NCI-H2171 (cell line): Measurements from ENCODE around the gene KIZ.
"Not testable (repeated sequence)": the region's sequence is repeated elsewhere in the genome, so short reads cannot be mapped to it uniquely, and the experiment has no call there.

Source experiments
- DNase-seq: peaks from one replicate; lab custom pipeline; 2025; lab: John Stamatoyannopoulos, UW

KIZ gene

DNA sequence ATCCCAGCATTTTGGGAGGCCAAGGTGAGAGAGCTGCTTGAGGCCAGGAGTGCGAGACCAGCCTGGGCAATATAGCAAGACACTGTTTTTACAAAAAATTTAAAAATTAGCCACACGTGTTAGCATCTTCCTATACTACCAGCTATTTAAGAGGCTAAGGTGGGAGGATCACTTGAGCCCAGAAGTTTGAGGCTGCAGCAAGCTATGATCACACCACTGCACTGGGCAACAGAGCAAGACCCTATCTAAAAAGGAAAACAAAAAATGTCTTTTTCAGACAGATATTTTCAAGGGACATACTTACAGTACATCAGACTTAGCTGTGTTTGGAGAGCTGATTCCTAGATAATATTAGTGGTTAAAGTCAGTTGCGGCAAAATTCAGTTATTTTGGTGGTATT, 104.3 kb downstream of the KIZ start:
- no peak for DNase-seq

DNA sequence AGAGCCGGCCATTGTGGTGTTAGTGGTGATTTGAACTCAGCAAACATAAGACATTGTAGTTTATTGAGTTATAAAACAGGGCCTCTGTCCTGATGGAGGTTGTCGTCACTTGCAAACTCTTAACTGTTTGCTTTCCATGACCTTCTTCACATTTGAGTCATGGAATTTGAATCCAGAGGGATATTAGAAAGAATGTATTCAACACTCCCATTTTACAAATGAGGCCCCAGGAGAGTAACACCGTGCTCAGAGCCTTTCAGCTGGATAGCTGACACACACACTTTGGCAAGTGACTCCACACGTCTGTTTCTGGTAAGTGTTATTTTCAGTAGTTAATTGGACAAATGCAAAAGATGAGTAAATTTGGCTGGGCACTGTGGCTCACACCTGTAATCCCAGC, 104.8 kb downstream of the KIZ start:
- DNase-seq = no peak

DNA sequence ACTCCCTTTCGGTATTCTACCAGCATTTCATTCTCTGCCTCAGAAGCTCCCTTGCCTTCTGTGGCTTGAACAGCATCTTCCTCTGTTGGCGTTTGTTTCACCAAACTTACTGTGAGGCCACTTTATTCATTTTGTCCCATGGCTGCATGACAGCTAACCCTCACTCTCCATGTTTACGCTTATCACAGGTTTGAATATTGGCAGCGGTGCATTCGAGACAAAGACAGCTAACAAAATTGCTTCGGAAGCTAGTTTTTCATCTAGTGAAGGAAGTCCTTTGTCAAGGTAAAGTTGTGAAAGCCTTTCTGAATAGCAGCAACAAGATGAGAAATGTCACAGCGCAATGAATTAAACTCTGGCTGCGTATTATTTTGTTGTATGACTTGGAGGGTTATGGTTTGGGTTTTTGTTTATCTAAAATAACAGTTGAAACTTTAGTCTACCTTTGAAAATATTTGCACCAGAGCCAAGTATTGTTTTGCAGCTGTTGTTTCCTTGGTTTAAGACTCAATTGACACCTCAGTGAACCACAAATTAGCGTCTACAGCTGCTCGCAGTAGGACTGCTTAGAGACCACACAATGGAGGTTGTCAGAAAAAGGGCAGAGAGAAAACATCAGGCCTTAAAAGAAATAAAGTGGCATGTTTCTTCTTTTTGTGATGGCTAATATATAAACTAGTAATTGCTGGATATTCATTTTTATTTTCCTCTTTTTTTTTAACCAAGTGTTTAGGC, 106.8 kb downstream of the KIZ start:
- no peak for DNase-seq

DNA sequence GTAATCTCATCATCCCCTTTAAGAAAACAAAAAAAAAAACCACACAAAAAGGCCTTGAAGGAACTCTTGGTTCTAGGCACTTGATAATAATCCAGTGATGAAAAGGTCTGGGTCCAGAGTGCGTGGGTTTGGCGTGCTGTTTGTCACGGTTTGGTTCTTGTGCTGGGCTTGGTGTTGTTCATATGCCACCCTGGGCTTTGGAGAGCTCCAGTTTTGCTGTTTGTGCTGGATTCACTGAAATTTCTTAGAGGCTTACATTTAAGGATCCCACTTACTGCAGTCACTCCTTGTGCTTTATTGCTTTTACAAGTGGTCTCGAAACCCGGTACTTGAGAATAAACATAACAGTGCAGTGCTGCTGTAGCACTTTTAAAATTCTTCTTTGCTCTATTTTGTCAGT, 108.4 kb downstream of the KIZ start:
- DNase-seq = no peak

DNA sequence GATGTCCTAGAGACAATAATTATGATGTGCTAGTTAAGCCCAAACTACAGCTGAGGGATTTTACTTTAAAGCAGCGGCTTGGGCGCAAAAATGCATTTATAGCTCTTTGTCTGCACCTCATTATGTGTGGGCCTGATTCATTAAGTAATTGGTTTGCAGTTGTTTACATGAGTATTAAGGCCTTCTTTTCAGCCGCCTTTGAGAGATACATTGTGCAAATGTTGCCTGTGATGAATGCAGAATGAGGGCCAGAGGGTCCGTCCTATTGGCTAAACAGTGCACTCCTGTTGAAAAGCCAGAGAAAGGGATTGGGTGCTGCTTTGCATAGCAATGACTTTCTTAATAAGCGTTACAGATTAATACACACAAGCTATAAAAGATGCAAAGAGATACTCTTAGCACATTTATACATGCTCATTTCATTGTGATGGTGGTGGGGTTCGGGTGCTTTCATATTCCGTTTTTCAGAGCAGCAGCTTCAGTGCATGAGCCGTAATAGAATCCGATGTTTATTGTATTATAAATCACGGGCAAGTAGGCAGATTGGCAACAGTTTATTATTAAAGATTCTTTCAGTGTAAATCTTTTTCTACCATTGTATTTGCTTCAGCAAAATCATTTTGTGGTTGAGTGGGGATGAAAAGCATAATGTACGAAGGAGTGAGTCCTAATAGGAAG, 109.1 kb downstream of the KIZ start:
- DNase-seq = no peak

DNA sequence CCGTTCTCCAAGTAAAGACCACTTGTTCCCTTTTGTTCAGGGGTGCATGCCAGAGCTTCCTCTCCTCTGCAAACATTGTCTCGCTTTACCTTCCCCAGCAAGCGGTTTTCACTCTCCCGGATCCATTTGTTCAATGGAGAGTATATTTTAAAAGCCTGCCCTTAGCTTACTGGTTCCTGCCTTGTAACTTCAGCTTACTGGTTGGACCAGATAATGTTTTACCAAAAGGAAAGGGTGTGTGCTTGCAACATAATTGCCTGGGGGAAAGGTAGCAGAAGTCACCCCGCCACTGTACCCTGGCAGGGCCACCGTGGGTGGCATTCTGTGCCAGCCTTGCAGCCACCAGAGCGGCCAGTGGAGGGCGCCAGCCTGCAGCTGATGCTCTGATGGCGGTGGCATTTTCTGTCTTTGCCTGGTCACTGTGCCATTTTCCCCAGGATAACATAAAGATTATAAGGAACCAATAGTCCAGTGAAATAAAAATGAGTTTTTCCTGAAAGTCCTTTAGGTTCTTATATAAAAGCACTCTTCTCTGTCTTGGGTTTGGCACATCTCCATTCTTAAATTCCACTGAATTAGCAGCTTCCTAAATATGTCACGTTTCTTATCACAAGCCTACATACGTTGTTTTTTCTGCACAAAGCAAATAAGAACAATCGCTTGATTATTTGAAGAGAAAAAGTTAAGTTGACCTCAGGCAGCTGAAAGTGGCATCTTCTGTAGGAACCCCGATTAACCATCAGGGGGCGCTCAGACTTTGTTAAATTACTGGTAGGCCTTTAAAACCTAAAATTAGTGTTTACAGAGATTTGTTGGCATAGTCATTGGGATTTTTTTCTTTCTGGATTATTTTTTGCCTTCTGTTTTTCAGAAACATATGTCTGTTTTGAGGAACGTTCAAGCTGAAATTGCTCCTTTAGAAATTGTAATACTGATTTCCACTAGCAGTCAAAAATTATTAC, 109.9 kb downstream of the KIZ start:
- DNase-seq = peak; percentile 42

DNA sequence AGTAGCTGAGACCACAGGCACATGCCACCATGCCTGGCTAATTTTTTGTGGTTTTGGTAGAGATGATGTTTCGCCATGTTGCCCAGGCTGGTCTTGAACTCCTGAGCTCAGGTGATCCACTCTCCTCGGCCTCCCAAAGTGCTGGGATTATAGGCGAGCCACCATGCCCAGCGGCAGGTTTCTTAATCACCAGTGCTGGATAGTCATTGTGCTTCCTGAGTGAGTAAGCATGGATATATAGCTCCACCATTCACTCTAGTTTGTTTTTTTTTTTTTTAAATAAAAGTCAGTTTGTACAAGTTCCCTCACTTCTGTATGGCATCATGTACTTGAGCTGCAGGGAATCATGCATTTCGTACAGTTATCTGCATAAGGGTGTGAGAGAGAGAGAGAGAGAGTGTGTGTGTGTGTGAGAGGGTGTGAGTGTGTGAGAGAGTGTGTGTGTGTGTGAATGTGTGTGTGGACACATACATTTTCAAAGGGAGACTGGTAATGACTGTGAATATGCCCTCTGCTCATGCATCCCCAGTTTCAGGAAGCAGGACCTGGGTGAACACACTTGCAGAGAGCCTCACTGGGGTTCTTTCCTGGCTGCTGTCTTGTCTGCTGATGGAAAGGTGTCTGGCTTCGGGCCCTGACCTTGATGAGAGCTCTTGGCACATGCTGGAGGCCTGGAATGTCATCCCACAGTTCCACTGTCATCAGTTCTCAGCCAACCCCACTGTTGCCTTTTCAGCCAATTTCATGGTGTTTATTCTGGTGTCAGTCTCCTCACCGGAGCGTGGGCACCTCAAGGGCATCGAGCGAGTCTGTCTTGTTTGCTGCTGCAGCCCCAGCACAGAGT, 112.3 kb downstream of the KIZ start:
- no peak for DNase-seq

DNA sequence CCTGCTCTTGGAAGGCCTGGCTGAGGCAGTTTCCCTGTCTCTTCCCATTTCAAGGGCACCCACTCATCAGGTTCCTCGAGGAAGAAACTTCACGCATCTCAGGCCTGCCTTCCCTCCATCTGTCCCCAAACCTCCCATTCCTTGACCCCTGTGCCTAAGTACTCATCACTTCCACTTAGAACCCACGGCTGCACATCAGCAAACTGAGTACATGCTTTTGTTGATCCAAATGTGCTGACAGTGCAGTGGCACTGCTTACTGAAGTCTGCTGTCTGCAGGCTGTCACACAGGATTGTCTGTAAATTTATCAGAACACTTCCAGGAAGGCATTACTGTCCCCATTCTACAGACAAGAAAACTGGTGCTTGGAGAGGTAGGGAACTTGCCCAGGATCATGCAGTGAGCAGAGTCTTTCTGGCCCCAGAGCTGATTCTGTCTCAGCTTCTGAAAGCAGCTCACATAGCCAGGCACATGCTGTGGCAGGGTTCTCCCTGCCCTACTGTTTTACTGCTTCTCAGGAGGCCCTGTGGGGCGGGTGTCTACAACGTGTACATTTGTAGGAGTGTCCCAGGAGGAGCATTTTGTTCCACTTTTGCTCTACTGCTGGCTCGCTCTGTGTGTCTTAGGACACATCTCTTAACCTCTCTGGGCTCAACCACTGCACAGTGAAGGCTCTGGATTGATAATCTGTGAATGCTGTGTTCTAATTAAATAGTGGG, 113.1 kb downstream of the KIZ start:
- DNase-seq = no peak

DNA sequence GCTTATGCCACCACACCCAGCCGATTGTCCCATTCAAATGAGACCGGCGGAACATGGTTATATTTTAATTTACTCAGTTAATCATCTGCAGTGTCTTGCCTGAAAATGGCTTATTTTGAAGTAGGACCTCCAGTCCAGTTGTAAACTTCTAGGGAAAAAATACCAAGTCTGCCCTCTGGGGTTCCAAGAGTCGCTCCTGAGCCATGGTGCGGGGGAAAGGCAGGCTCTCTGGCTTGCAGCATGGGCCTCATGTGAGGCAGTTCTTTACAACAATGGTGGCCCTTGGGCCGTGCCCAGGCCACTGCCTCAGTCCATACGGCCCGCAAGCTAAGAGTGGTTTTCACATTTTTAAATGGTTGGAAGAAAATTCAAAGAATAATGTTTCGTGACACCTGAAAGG, 114.5 kb downstream of the KIZ start:
- no peak for DNase-seq

DNA sequence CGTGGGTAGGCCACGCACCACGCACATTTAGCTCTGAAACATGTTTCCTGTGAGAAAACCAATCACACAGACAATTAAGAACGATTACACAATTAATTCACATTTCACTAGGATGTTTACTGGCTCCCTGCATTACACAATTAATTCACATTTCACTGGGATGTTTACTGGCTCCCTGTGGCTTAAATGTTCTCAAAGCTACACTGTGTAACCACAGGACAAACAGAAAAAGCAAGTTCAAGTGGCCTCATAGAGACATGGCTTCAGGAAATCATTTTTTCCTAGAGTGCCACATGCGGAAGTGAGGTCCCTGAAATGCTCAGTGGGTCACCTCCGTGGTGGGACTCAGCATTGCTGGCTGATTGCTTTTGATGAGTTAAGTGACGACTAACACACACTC, 115.5 kb downstream of the KIZ start:
- DNase-seq = no peak

DNA sequence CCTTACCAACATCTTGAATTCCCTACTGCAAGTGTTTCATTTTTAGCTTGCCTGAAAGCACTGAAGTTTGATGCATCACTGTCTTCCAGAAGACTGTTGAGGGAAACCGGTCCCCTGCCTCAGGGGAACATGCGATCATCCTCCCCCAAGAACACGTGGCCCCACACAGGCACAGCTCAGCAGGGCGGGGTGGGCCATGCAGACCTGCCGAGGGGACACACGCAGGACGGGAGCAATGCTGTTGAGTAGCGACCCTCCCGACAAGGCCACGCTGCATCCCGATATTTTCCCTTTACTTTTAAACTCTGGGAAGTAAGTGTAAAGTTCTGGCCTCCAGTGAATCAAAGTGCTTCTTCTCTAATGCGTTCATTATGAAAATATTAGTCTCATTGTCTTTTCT, 117.9 kb downstream of the KIZ start:
- no peak for DNase-seq

DNA sequence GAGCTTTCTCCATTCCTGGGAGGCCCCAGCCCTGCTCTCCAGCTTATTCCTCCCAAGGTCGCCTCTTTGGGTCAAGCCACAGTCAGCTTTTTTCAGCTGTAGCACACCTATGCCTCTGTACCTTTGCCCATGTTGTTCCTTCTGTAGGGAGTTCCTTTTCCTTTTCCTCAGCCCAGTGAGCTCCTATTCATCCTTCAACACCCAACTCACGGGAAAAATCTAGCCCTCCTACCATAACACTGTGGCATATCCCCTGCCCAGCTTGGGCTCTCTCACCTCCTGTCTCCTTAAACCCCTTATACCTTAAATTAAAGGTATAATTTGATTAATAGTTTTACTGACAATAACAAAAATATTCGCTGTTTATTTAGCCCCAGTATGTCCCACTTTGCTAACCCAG, 118.9 kb downstream of the KIZ start:
- DNase-seq = no peak

DNA sequence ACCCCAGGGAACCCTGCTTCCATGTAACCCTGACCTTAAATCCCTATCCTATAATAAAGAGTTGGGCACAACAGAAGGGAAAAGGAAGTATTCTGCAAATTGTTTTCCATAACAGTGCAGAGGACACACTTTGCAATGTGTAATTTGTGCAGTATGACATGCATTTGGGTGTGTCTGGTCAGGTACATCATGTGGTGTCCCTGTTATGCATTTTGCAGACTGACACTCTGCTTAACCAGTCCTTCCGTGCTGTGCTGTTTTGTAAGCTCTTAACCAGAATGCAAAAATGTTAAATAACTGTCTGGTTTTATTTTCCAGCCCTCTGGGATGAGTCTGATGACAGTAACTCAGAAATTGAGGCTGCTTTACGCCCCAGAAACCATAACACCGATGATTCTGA, 120.3 kb downstream of the KIZ start:
- DNase-seq = no peak

DNA sequence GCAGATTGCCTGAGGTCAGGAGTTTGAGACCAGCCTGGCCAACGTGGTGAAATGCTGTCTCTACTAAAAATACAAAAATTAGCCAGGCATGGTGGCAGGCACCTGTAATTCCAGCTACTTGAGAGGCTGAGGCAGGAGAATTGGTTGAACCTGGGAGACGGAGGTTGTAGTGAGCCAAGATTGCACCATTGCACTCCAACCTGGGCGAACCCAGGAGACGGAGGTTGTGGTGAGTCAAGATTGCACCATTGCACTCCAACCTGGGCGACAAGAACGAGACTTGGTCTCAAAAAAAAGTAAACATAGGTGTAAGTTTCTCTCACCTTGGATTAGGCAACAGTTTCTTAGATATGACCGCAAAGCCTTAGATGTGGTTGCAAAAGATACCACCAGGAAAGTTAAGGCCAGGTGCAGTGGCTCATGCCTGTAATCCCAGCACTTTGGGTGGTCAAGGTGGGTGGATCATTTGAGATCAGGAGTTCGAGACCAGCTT, 121.8 kb downstream of the KIZ start:
- not testable (repeated sequence) for DNase-seq

DNA sequence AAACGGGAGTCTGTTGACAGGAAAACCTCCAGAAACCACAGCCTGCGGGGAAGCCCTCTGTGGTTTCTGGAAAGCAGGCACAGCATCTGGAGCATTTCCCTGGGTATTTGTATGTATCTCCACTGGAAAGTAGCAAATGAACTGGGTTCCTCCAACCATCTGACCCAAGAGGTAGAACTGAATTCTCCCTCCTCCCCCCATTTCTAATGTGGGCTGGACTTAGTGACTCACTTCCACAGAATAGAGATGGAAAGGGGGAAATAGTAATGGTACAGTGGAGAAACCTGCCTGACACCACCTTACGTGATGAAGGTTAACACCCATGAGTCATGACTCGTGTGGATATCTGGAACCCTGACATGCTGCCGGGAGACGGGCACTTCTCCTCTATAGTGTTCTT, 125.4 kb downstream of the KIZ start:
- no peak for DNase-seq

DNA sequence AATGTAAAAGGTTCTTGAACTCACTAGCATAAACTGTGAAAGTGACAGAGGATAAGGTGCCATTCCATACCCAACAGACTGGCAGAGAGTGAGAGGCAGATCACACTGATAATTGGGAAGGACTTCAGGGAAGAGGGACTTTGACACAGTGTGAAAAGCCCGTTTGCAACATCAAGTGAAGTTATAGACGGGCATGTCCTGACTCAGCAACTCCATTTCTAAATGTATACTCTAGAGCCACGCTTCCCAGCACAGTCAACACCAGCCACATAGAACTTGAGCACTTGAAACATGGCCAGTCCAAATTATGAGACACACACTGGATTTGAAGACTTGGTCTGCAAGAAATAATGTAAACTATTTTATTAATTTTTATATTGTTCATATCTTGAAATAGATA, 131.3 kb downstream of the KIZ start:
- DNase-seq = no peak

DNA sequence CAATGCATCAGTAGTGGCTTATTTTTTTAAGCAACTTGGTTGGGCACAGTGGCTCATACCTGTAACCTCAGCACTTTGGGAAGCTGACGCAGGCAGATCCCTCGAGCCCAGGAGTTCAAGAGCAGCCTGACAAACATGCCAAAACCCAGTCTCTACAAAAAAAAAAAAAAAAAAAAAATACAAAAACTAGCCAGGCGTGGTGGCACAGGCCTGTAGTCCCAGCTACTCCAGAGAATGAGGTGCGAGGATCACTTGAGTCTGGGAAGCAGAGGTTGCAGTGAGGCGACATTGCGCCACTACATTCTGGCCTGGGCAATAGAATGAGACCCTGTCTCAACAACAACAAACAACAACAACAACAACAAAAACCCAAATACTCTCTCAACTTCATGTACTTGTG, 132.5 kb downstream of the KIZ start:
- no peak for DNase-seq

DNA sequence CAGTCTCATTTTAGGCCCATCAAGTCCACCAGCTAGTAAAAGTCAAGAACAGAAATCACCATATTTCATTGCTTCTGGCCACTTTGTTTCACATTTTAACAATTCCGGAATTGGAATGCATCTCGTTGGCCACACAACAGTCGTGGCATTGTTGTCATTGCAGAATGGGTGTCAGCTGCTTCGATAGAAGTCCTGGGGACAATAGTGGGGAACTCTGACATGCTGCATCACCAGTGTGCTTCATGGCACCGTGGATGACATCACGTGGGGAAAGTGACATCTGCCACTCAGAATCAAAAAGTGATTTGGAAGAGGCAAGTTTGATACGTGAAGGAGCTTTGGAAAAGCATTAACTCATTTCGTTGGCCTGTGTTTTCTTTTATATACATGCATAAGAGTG, 133.5 kb downstream of the KIZ start:
- no peak for DNase-seq

DNA sequence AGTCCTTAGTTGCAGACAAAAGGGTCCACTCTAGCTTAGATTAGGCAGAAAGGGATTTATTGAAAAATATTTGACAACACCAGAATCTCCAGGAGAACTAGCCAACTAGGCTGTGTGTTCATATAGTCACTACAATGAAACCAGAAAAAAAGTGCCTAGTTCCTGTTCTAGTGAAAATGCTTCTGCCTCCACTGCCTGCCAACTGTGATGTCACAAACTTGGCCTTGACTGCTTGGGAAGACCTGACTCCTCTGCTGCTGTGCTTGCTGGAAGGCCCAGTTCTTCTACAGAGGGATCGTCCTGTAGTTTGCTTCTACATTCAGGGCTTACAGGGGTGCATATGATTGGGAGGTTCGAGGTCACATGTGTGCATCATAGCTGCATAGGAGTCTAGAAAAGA, 136.9 kb downstream of the KIZ start:
- no peak for DNase-seq

DNA sequence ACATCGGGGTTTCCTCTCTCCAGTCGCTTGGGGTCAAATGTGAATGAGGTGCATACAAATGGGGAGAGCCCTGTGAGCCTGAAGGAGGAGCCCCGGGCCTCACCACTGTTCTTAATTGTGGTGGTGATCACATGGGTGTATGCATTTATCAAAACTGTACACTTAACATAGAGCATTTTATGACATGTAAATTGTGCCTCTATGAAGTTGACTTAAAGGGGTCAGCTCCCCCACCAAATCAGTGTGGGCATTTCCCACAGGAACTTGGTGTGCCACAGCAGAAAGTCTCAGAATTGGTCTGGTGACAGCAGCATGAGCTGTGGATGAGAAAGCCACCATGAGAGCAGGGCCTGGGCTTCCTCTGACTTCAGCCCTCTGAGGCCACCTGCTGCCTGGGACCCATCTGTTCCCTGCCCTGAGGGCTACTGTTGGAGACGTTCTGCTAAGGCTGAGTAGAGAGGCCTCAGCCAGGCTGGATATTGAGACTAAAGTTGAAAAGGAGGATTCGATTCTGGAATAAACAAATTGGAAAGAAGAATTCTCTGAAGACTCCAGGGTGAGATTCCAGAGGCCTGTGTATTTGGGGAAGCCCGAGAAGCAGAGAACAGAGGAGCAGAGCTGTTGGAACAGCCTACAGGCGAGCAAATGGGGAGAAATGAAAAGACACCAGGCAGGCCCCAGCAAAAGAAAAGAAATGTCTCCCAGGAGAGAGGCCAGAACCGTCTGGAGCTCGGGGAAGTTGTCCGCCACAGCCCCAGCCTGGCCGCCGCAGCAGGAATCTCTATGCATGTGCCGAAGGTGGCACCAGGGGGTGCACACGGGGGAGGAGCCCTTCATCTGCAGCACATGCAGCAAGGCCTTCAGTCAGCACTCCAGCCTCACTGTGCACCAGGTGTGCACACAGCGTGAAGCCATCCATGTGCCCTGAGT, 139.6 kb downstream of the KIZ start:
- peak; percentile 82 for DNase-seq
